GM18519 (cell line): ENCODE data around the gene GJA1.

Experiments
- ATAC-seq: cut with Tn5 transposase; IDR thresholded peaks from one replicate; pipeline ENCODE4 v1.9.1; 2021; ENCODE audit warnings: mild to moderate bottlenecking, moderate library complexity; ENCODE audit not compliant: unreplicated experiment, low FRiP score

GJA1 gene

DNA sequence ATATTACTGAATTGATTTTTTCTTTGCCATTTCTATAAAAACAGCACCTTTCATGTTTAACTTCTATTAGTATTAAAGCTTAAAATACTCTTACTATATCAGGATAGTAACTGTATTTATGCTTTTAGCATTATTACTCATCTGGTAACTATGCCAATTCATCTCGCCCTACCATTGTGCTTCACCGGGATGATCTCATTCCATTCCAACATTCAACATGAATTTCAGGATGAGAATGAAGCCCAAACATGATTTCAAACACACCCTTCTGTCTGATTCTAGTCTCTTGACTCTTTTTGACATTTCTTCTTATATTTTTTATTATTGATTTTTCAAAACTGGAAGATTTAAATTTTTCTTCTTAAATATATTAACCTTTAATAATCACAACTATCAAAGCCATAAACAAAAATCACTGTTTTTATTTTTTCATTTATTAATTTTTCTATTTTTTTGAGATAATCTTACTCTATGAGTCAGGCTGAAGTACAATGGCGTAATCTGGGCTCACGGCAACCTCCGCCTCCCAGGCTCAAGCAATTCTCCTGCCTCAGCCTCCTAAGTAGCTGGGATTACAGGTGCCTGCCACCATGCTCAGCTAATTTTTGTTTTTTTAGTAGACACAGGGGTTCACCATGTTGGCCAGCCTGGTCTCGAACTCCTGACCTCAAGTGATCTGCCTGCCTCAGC is 46.7 kb downstream of the GJA1 start:
- ATAC-seq, result no peak

DNA sequence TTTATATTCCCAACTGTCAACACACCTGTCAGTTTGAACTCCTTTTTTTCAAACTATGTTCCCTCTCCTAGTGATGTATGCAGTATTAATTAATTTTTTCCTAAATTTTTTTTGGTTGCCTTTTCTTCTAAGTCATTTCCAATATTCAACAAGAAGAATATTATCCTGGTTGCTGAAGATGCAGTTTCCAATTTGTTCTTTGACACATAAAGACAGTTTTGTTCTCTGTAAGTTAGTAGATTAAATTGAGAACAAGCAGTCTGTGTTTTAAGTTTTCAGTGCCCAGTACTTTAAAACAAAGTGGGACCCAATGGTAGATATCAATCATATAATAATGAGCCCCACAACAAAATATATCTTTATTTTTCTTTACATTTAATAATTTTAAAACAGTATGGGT is 47.3 kb downstream of the GJA1 start:
- no peak for ATAC-seq

DNA sequence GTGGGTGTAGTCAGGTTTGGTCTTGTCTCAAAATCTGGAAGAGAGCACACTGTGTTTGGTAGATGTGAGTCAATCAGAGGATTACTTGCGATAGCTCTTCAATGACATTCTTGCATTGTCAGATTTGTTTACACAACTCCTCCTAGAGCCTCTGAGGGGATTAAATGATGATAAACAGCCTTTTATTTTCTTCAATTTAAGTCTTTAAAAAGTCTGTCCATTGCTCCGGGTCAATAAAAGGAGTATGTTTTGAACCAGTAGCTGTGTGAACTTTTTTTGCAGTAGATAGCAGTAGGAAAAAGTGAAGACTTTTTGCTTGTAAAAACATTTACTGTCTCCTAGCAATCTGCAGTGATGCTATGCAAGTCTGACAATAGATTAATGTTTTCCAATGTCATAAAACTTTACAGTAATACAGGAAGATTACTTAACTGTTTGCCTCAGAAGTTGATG is 49.9 kb downstream of the GJA1 start:
- no peak for ATAC-seq

DNA sequence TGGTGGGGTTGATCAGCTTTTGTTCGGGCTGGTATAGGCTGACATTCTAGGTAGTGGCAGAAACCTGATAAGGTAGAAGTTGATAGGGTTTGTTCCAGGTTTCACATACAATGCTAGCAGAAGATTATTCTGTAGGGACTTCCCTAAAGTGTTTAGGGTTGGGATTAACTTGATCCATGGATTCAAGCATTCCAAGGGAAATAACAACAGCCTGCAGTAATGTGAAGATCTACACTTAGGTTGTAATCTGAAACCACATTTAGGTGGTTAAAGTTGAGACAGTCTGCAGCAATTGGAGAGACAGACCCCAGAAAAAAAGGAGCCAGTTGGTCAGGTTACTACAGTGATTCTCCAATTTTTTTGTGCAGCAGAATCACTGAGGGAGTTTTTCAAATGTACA is 56.1 kb downstream of the GJA1 start:
- ATAC-seq, result no peak

DNA sequence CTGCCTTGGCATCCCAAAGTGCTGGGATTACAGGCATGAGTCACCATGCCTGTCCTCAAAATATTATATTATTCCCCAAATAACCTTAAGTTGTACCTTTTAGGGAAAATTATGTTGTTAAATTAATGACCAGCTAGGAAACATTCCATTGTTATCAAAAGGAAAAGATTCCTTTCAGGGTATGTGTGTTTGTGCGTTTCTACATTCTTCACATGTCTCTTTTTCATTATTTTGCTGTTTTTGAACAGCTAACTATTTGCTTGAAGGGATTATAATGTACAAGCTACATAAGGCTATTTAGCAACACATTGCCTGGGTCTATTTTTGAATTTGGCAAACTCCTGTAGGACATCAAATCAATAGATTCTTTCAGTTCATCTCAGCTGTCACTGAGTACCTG is 57.1 kb downstream of the GJA1 start:
- no peak for ATAC-seq

DNA sequence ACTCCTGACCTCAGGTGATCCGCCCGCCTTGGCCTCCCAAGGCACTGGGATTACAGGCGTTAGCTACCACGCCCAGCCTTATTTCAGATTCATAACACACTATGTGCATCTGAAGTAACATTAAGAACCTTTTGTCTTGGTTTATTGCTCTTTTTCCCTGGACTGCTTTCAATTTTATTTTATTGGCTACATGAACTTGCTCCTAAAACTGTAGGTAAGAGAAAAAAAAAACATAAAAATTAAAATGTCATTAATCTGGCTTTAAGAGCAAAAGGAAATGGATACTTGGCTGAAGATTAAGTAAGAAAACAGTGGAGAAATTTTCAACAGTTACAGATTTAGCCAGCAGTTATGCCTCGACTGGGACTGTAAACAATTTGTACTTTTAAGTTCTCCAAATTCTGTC is 62.5 kb downstream of the GJA1 start:
- no peak for ATAC-seq

DNA sequence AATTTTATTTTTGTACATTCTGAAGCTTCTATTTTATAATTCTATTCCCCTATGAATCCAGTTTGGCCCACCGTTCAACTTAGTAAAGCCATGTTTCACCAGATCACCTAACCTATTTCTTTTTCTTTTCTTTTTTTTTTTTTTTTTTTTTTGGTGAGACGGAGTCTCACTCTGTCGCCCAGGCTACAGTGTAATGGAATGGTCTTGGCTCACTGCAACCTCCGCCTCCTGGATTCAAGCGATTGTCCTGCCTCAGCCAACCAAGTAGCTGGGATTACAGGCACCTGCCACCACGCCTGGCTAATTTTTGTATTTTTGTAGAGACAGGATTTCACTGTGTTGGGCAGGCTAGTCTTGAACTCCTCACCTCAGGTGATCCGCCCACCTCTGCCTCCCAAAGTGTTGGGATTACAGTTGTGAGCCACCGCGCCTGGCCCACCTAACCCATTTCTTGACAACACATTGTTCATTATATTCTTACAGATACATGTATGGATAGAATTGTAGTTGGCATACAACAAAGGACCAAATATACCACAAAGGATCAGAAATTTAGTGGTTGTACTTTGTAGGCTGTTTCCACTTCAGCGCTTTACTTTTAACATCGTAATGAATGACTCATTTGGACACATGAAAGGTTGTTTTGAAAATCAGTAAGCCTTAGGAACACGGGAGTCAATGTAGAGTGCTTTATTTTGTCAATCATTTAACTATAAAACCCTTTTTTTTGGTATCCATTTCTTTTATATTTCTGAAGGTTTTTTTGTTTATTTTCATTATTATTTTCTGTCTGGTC is 63.2 kb downstream of the GJA1 start:
- no peak for ATAC-seq
